ENCODE data around the gene ARHGEF5. TPM values are rescaled to one million over a fixed set of nuclear protein-coding genes. Genes with fewer than 3 reads are reported as not detected.
A peak's percentile ranks its signal among the peaks of the same experiment; 100 is the strongest.
"Not testable (repeated sequence)": the region's sequence is repeated elsewhere in the genome, so short reads cannot be mapped to it uniquely, and the experiment has no call there.

The ARHGEF5 gene
- total RNA-seq, 2 donors from 2014 or later, result 3.7 to 5.4 TPM

DNA sequence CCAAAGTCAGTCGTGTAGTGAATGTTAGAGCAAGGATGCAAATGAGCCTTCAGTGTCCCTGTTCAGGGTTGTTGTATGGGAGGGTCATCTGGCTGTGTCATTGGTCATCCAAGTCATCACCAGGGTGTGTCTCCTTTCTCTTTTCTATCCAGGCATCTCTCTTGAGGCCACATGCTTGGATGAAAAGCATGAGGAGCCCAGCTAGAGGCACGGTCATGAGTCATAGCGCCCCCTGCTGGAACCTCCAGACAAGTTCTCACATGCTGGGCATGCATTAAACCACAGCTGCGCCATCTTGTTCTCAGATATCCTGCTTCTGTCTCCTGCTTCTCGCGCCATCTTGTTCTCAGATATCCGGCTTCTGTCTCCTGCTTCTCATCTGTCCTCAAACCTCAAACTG lies 14.0 kb downstream of the ARHGEF5 start:
- ATAC-seq; intact Hi-C loops (cut with DNase I); DNase-seq: not testable (repeated sequence)

GRCh38 chr7:144378651-144379050 lies 23.4 kb downstream of the ARHGEF5 start:
- no peak for ATAC-seq
- DNase-seq, result no peak
- intact Hi-C loops (cut with DNase I), result no loop called here

DNA sequence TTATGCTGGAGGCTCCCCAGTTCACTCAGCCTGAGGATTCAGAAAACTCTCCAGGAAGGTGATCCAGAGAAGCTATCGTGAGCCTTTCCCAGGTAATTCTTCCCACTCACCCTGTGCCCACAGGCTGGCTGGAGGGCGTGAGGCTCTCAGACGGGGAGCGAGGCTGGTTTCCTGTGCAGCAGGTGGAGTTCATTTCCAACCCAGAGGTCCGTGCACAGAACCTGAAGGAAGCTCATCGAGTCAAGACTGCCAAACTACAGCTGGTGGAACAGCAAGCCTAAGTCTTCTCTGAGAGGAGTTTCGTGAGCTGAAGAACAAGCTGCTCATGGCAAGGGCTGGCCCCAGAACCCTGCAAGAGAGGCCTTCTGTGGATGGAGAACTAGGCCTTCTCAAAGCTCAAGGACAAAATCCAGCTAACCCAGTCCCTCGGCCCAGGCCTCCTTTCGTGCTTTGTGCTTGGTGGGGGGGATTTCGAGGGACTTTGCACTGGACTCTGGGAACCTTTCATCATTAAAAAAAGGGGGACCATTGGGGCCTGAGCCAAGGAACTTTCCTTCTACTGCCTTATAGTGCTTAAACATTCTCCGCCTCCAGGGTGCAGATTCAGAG lies 24.7 kb downstream of the ARHGEF5 start:
- ATAC-seq (no peak), DNase-seq (no peak)
- intact Hi-C loops (cut with DNase I), result no loop called here

- ATAC-seq (peak in 1 of 2 donors; percentile 55), DNase-seq (no peak)
- intact Hi-C loops (cut with DNase I), result no loop called here
Observed at GRCh38 chr7:144384071-144384470, 28.9 kb downstream of the ARHGEF5 start.

GRCh38 chr7:144384555-144385245 lies 29.5 kb downstream of the ARHGEF5 start:
- intact Hi-C loops (cut with DNase I), result no loop called here
- ATAC-seq, result peak in 1 of 2 donors; percentile 90

GRCh38 chr7:144386741-144387140 lies 31.5 kb downstream of the ARHGEF5 start:
- no peak for DNase-seq
- ATAC-seq, result no peak
- intact Hi-C loops (cut with DNase I), result no loop called here

More at GRCh38 chr7:144384555-144385245, 29.5 kb downstream of the ARHGEF5 start:
- no peak for DNase-seq

GRCh38 chr7:144388950-144389349 lies 33.7 kb downstream of the ARHGEF5 start:
- intact Hi-C loops (cut with DNase I), result no loop called here
- ATAC-seq (no peak), DNase-seq (no peak)

GRCh38 chr7:144390481-144390880 lies 35.3 kb downstream of the ARHGEF5 start:
- no peak for ATAC-seq
- intact Hi-C loops (cut with DNase I), result no loop called here
- DNase-seq, result no peak

GRCh38 chr7:144391014-144391413 lies 35.8 kb downstream of the ARHGEF5 start:
- intact Hi-C loops (cut with DNase I), result no loop called here
- ATAC-seq, result no peak
- DNase-seq, result no peak

DNA sequence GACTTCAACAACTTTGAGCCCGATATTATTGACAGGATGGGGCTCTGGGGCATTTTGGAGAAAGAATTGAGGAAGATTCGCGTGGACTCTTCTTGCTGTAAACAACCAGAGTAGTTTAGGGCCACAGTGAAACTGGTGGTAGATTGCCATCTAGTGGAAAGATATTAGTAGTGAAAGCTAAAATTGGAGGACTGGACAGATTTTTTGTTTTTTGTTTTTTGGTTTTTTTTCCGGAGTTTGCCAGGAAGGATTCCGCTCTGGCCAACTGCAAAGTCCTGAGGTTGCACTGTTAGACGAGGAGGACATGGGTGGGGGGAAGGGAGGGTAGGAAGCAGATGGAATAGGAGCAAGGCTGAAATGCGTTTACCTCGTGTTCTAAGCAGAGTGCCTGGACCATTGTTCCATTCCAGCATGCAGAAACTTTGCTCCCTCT lies 36.6 kb downstream of the ARHGEF5 start:
- ATAC-seq, result peak; percentile 85 to 91
- DNase-seq, result no peak
- intact Hi-C loops (cut with DNase I), result no loop called here

DNA sequence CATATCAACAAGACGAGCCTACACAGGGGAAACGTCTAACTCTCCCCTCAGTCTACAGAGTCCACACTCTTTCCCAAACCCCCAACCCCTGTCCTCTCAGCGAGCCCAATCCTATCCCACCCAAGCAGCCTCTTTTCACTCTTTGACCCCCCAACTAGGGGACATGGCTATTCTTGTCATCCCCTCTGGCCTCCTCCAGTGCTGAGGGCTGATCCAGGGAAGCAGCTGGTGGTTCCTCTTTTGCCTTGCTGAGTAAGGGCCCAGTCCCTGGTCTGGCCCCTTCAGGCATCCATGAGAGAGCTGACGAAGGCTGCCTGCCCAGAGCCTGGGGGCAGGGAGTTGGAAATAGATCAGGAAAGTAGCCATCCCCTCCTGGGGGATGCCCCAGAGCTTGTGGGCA lies 41.9 kb downstream of the ARHGEF5 start:
- DNase-seq (no peak), ATAC-seq (no peak)
- intact Hi-C loops (cut with DNase I), result no loop called here

- ATAC-seq (no peak), DNase-seq (no peak)
- intact Hi-C loops (cut with DNase I), result no loop called here
Observed at GRCh38 chr7:144398291-144398690, 43.1 kb downstream of the ARHGEF5 start.

DNA sequence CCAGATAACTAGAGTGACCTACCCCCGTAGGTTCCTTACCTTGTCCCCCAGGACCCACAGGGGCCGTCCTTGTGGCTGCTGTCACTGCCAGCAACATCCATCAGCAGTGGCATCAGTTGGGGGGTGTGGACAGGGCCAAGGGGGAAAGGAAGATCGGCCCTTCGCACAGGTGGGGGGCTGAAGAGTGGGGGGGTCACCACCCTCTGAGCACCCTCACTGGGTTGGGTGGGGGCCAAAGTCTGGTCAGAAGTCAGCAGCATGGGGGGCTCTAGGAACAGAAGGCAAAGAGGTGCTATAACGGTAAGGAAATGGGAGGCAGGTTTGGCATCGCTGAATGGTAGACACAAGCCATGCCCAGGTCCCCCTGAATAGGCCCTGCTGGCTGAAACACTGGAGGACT lies 43.7 kb downstream of the ARHGEF5 start:
- intact Hi-C loops (cut with DNase I), result no loop called here
- DNase-seq, result no peak
- ATAC-seq, result no peak

GRCh38 chr7:144399946-144400345 lies 44.7 kb downstream of the ARHGEF5 start:
- intact Hi-C loops (cut with DNase I), result no loop called here
- DNase-seq (no peak), ATAC-seq (no peak)

GRCh38 chr7:144401490-144401889 lies 46.3 kb downstream of the ARHGEF5 start:
- ATAC-seq (no peak), DNase-seq (no peak)
- intact Hi-C loops (cut with DNase I), result no loop called here

GRCh38 chr7:144403102-144403501 lies 47.9 kb downstream of the ARHGEF5 start:
- intact Hi-C loops (cut with DNase I), result no loop called here
- no peak for DNase-seq
- ATAC-seq, result no peak

DNA sequence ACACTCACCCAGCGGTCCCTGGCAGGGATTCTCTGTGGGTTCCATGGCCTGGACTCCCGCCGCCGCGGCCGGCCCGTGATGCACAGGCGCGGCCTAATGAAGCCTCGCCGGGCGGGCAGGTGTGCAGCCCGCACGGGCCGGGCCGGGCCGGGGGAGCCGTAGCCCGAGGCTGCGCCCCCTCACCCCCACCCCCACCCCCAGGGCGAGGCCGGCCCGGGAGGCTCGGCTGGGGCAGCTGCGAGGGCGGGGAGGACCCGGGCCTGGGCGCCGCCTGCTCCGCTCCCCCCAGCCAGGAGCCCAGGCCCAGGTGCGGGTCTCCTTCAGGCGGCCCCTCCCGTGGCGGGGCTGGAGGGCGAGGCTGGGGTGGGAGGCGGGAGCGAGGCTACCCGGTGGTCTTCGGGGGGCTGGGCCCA lies 48.5 kb downstream of the ARHGEF5 start, which contains the start of gene NOBOX:
Gene NOBOX, minus strand, starts transcription at position 45 of the 413 bp plus-strand sequence.
- intact Hi-C loops (cut with DNase I), result no loop called here
- ATAC-seq, result no peak
- DNase-seq, result no peak

DNA sequence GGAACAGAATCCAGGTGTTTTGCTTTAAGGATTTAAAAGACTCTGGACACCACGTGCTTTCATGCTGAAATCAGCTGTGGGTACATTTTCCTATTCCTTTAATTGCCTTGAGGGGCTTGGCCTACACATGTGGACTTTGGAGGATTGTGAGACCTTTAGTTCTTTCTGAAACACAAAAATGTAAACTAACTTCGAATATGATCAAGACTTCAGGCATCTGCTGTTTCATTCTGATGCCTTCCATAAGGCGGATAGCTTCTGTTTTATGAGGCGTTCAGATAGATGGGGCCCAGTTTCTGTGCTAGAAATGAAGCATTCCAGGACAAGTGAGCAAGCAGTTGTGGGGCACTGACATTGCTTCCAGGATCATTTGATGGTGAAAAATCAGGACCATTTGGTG lies 49.7 kb downstream of the ARHGEF5 start:
- intact Hi-C loops (cut with DNase I), result no loop called here
- ATAC-seq (no peak), DNase-seq (no peak)

GRCh38 chr7:144407266-144407931 lies 52.2 kb downstream of the ARHGEF5 start:
- DNase-seq (no peak), ATAC-seq (no peak)
- intact Hi-C loops (cut with DNase I), result no loop called here

GRCh38 chr7:144408121-144408520 lies 52.9 kb downstream of the ARHGEF5 start:
- DNase-seq (no peak), ATAC-seq (no peak)
- intact Hi-C loops (cut with DNase I), result no loop called here
